ENCODE results near the gene SPATA3. TPM values are rescaled to one million over a fixed set of nuclear protein-coding genes. Genes with fewer than 3 reads are reported as not detected.
"Not testable (repeated sequence)": the region's sequence is repeated elsewhere in the genome, so short reads cannot be mapped to it uniquely, and the experiment has no call there.

The SPATA3 gene
- polyA plus RNA-seq, 4 donors = not detected

- H3K9me3 ChIP-seq (ENCODE audit: control insufficient read depth in 2 of 2, insufficient read depth in 1 of 2, low read depth in 1 of 2, low read length in 1 of 2); H3K4me1 ChIP-seq (ENCODE audit: control insufficient read depth in 3 of 3, insufficient read depth in 2 of 3, low read depth in 1 of 3, low read length in 2 of 3); H3K27ac ChIP-seq (ENCODE audit: low read depth in 1 of 3, low read length in 2 of 3); DNase-seq; H3K27me3 ChIP-seq (ENCODE audit: control insufficient read depth in 3 of 3, insufficient read depth in 3 of 3, low read length in 3 of 3); H3K4me3 ChIP-seq (ENCODE audit: low read depth in 1 of 3, low read length in 3 of 3); H3K36me3 ChIP-seq (ENCODE audit: control insufficient read depth in 3 of 3, insufficient read depth in 2 of 3, low read depth in 1 of 3, low read length in 3 of 3): not testable (repeated sequence)
- FAIRE-seq = peak; percentile 15
These were observed 9.0 kb downstream of the SPATA3 start for GRCh38 chr2:231004930-231005329.

- no peaks in the 10 kb centered on the region for H3K4me1 ChIP-seq (ENCODE audit: control insufficient read depth in 3 of 3, insufficient read depth in 2 of 3, low read depth in 1 of 3, low read length in 2 of 3)
- no peak for DNase-seq
- no peaks in the 10 kb centered on the region for H3K9me3 ChIP-seq (ENCODE audit: control insufficient read depth in 2 of 2, insufficient read depth in 1 of 2, low read depth in 1 of 2, low read length in 1 of 2)
- H3K36me3 ChIP-seq (ENCODE audit: control insufficient read depth in 3 of 3, insufficient read depth in 2 of 3, low read depth in 1 of 3, low read length in 3 of 3) = no peaks in the 10 kb centered on the region
- 71 to 73% (median 72%) methylated on average over 10 of the region's 10 CpGs for WGBS, 3 donors
- peaks cover 0 to 4% (median 2%) of the 10 kb centered on the region in 3 donors for H3K27me3 ChIP-seq (ENCODE audit: control insufficient read depth in 3 of 3, insufficient read depth in 3 of 3, low read length in 3 of 3)
- no peak for FAIRE-seq
- no peak overlapping the region for H3K27ac ChIP-seq (ENCODE audit: low read depth in 1 of 3, low read length in 2 of 3)
- no peak overlapping the region for H3K4me3 ChIP-seq (ENCODE audit: low read depth in 1 of 3, low read length in 3 of 3)
These were observed 11.6 kb downstream of the SPATA3 start for GRCh38 chr2:231007286-231008098.

- no peaks in the 10 kb centered on the region for H3K36me3 ChIP-seq (ENCODE audit: control insufficient read depth in 3 of 3, insufficient read depth in 2 of 3, low read depth in 1 of 3, low read length in 3 of 3)
- peaks cover 0 to 4% (median 2%) of the 10 kb centered on the region in 3 donors for H3K27me3 ChIP-seq (ENCODE audit: control insufficient read depth in 3 of 3, insufficient read depth in 3 of 3, low read length in 3 of 3)
- FAIRE-seq (no peak), DNase-seq (no peak)
- no peaks in the 10 kb centered on the region for H3K9me3 ChIP-seq (ENCODE audit: control insufficient read depth in 2 of 2, insufficient read depth in 1 of 2, low read depth in 1 of 2, low read length in 1 of 2)
- no peaks in the 10 kb centered on the region for H3K4me1 ChIP-seq (ENCODE audit: control insufficient read depth in 3 of 3, insufficient read depth in 2 of 3, low read depth in 1 of 3, low read length in 2 of 3)
- WGBS, 3 donors = 85 to 94% (median 87%) methylated on average over 6 of the region's 6 CpGs
- no peak overlapping the region for H3K4me3 ChIP-seq (ENCODE audit: low read depth in 1 of 3, low read length in 3 of 3)
- no peak overlapping the region for H3K27ac ChIP-seq (ENCODE audit: low read depth in 1 of 3, low read length in 2 of 3)
These were observed 12.2 kb downstream of the SPATA3 start for GRCh38 chr2:231008131-231008530.

- Histone ChIP-seq H3K4me3 (ENCODE audit: low read depth in 1 of 3, low read length in 3 of 3) (no peak overlapping the region), H3K9me3 (ENCODE audit: control insufficient read depth in 2 of 2, insufficient read depth in 1 of 2, low read depth in 1 of 2, low read length in 1 of 2) (no peaks in the 10 kb centered on the region), H3K4me1 (ENCODE audit: control insufficient read depth in 3 of 3, insufficient read depth in 2 of 3, low read depth in 1 of 3, low read length in 2 of 3) (no peaks in the 10 kb centered on the region), H3K36me3 (ENCODE audit: control insufficient read depth in 3 of 3, insufficient read depth in 2 of 3, low read depth in 1 of 3, low read length in 3 of 3) (no peaks in the 10 kb centered on the region), H3K27ac (ENCODE audit: low read depth in 1 of 3, low read length in 2 of 3) (no peak overlapping the region), H3K27me3 (ENCODE audit: control insufficient read depth in 3 of 3, insufficient read depth in 3 of 3, low read length in 3 of 3) (peaks cover 0 to 5% (median 2%) of the 10 kb centered on the region in 3 donors)
- FAIRE-seq (no peak), DNase-seq (no peak)
- WGBS, 3 donors = 71 to 83% (median 79%) methylated on average over 13 to 14 of the region's 14 CpGs
These were observed 13.5 kb downstream of the SPATA3 start for GRCh38 chr2:231009236-231009919.

- 65 to 90% (median 86%) methylated on average over 2 of the region's 2 CpGs for WGBS, 3 donors
- Histone ChIP-seq H3K9me3 (ENCODE audit: control insufficient read depth in 2 of 2, insufficient read depth in 1 of 2, low read depth in 1 of 2, low read length in 1 of 2) (no peaks in the 10 kb centered on the region), H3K27ac (ENCODE audit: low read depth in 1 of 3, low read length in 2 of 3) (no peak overlapping the region), H3K4me1 (ENCODE audit: control insufficient read depth in 3 of 3, insufficient read depth in 2 of 3, low read depth in 1 of 3, low read length in 2 of 3) (no peaks in the 10 kb centered on the region), H3K4me3 (ENCODE audit: low read depth in 1 of 3, low read length in 3 of 3) (no peak overlapping the region), H3K36me3 (ENCODE audit: control insufficient read depth in 3 of 3, insufficient read depth in 2 of 3, low read depth in 1 of 3, low read length in 3 of 3) (no peaks in the 10 kb centered on the region), H3K27me3 (ENCODE audit: control insufficient read depth in 3 of 3, insufficient read depth in 3 of 3, low read length in 3 of 3) (peaks cover 0 to 7% (median 2%) of the 10 kb centered on the region in 3 donors)
- FAIRE-seq (no peak), DNase-seq (no peak)
These were observed 14.3 kb downstream of the SPATA3 start for GRCh38 chr2:231010201-231010730.

GRCh38 chr2:231011526-231011925 is 15.6 kb downstream of the SPATA3 start:
- H3K4me3 ChIP-seq (ENCODE audit: low read depth in 1 of 3, low read length in 3 of 3) = no peak overlapping the region
- H3K4me1 ChIP-seq (ENCODE audit: control insufficient read depth in 3 of 3, insufficient read depth in 2 of 3, low read depth in 1 of 3, low read length in 2 of 3) = no peaks in the 10 kb centered on the region
- no peaks in the 10 kb centered on the region for H3K9me3 ChIP-seq (ENCODE audit: control insufficient read depth in 2 of 2, insufficient read depth in 1 of 2, low read depth in 1 of 2, low read length in 1 of 2)
- H3K36me3 ChIP-seq (ENCODE audit: control insufficient read depth in 3 of 3, insufficient read depth in 2 of 3, low read depth in 1 of 3, low read length in 3 of 3) = no peaks in the 10 kb centered on the region
- 52 to 68% (median 53%) methylated on average over 2 of the region's 2 CpGs for WGBS, 3 donors
- DNase-seq (no peak), FAIRE-seq (no peak)
- H3K27me3 ChIP-seq (ENCODE audit: control insufficient read depth in 3 of 3, insufficient read depth in 3 of 3, low read length in 3 of 3) = peaks cover 0 to 7% (median 2%) of the 10 kb centered on the region in 3 donors
- no peak overlapping the region for H3K27ac ChIP-seq (ENCODE audit: low read depth in 1 of 3, low read length in 2 of 3)

GRCh38 chr2:231012463-231012862 is 16.5 kb downstream of the SPATA3 start:
- Histone ChIP-seq H3K36me3 (ENCODE audit: control insufficient read depth in 3 of 3, insufficient read depth in 2 of 3, low read depth in 1 of 3, low read length in 3 of 3) (no peaks in the 10 kb centered on the region), H3K9me3 (ENCODE audit: control insufficient read depth in 2 of 2, insufficient read depth in 1 of 2, low read depth in 1 of 2, low read length in 1 of 2) (no peaks in the 10 kb centered on the region), H3K4me1 (ENCODE audit: control insufficient read depth in 3 of 3, insufficient read depth in 2 of 3, low read depth in 1 of 3, low read length in 2 of 3) (no peaks in the 10 kb centered on the region), H3K27me3 (ENCODE audit: control insufficient read depth in 3 of 3, insufficient read depth in 3 of 3, low read length in 3 of 3) (peaks cover 0 to 7% (median 2%) of the 10 kb centered on the region in 3 donors), H3K27ac (ENCODE audit: low read depth in 1 of 3, low read length in 2 of 3) (no peak overlapping the region), H3K4me3 (ENCODE audit: low read depth in 1 of 3, low read length in 3 of 3) (no peak overlapping the region)
- no peak for DNase-seq
- 42 to 82% (median 72%) methylated on average over 3 of the region's 3 CpGs for WGBS, 3 donors
- no peak for FAIRE-seq

- Histone ChIP-seq H3K4me1 (ENCODE audit: control insufficient read depth in 3 of 3, insufficient read depth in 2 of 3, low read depth in 1 of 3, low read length in 2 of 3) (no peaks in the 10 kb centered on the region), H3K27ac (ENCODE audit: low read depth in 1 of 3, low read length in 2 of 3) (no peak overlapping the region), H3K9me3 (ENCODE audit: control insufficient read depth in 2 of 2, insufficient read depth in 1 of 2, low read depth in 1 of 2, low read length in 1 of 2) (no peaks in the 10 kb centered on the region), H3K36me3 (ENCODE audit: control insufficient read depth in 3 of 3, insufficient read depth in 2 of 3, low read depth in 1 of 3, low read length in 3 of 3) (no peaks in the 10 kb centered on the region), H3K27me3 (ENCODE audit: control insufficient read depth in 3 of 3, insufficient read depth in 3 of 3, low read length in 3 of 3) (peaks cover 0 to 3% (median 2%) of the 10 kb centered on the region in 3 donors), H3K4me3 (ENCODE audit: low read depth in 1 of 3, low read length in 3 of 3) (no peak overlapping the region)
- 15 to 29% (median 18%) methylated on average over 3 of the region's 3 CpGs for WGBS, 3 donors
- DNase-seq = no peak
- FAIRE-seq = no peak
These were observed 17.9 kb downstream of the SPATA3 start for GRCh38 chr2:231013820-231014219.

All from small intestine (tissue), 7 donors.